Central memory CD8-positive, alpha-beta T cell (primary cell): ENCODE data around the gene FLCN.

Experiments
- ATAC-seq: fragments of 150-1000 bp; cut with Tn5 transposase; replicated peaks from 2 replicates; pipeline ENCODE4 v1.10.0; 2022; ENCODE audit warnings: mild to moderate bottlenecking, moderate FRiP score, moderate number of reproducible peaks; ENCODE audit not compliant: poor library complexity, severe bottlenecking; ENCODE audit errors: extremely low read depth
- DNase-seq, 2 donors: peaks; one replicate each; pipeline ENCODE4 v3.0.0; 2021; ENCODE audit warnings: low spot score in 2 of 2
- H3K27ac Mint-ChIP-seq: one replicate; pipeline ENCODE4 v1.8.0; 2022; ENCODE audit warnings: low read depth, mild to moderate bottlenecking, moderate library complexity, mixed read lengths
- H3K27me3 Mint-ChIP-seq: one replicate; pipeline ENCODE4 v1.8.0; 2022; ENCODE audit warnings: mixed read lengths
- H3K36me3 Mint-ChIP-seq: one replicate; pipeline ENCODE4 v1.8.0; 2022; ENCODE audit warnings: mild to moderate bottlenecking, moderate library complexity, mixed read lengths; ENCODE audit not compliant: insufficient read depth
- H3K4me1 Mint-ChIP-seq: one replicate; pipeline ENCODE4 v1.8.0; 2022; ENCODE audit warnings: mixed read lengths
- H3K4me3 Mint-ChIP-seq: one replicate; pipeline ENCODE4 v1.8.0; 2022; ENCODE audit warnings: mild to moderate bottlenecking, moderate library complexity, mixed read lengths
- H3K9me3 Mint-ChIP-seq: one replicate; pipeline ENCODE4 v1.8.0; 2022; ENCODE audit warnings: mixed read lengths

Gene FLCN

DNA sequence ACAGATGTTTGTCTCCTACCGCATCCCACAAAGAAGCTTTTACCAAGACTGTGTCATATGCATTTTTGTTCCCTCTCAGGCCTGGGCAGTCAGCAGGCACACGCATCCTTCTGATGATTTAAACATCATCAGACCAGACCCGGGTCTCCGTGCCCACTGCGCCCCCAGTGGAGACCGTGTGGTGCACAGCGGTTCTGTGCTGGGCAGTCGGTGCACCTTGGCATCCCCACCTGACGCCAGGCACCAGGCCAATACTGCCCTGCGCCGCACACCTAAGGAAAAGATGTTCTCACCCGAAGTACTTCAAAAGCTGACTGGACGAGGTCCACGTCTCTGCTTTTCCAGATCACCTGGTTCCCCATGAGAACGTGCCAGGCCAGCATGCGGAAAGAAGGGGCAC is 20.2 kb downstream of the FLCN start:
- DNase-seq (no peak), ATAC-seq (no peak)
- Mint-ChIP-seq H3K9me3 (no peaks in the 10 kb centered on the region), H3K36me3 (peaks cover 31% of the 10 kb centered on the region), H3K4me1 (no peaks in the 10 kb centered on the region), H3K4me3 (no peak overlapping the region), H3K27ac (no peak overlapping the region), H3K27me3 (no peaks in the 10 kb centered on the region)

DNA sequence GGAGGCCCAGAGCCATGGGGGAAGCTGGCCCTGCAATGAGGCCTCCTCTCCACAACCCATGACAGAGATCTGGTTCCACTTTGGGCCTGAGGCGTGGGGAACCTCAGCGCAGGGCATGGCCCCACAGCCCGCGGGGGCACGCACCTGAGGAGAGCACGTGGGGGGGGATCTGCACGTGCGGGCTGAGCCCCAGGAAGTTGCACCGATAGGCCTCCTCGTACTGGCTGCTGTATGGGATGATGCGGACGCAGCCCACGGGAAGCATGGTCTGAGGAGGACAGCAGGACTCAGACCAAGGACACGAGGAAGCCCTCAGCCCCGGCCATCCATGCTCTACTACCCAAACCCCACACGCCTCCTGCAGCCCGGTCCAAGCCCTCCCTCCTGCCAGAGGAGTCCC is 20.7 kb downstream of the FLCN start:
- H3K9me3 Mint-ChIP-seq = no peaks in the 10 kb centered on the region
- DNase-seq = no peak

DNA sequence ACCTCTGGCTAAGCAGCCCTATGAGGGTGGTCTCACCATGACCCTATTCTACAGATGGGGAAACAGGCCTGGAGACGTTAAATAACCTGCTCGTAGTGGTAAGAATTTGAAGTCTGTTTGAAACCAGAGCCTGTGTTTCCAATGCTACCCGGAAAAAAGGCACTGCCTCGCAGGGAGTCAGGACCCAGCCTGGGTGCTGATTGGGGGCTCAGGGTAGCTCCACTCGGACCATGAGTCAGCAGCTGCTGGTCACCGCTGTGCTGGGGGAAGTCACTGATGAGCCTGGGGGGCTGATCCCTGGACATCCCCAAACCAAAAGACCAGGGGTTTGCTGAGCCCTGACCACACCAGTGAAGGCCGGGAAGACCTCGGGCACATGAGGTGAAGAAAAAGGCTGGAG is 21.4 kb downstream of the FLCN start:
- Mint-ChIP-seq H3K27me3 (no peaks in the 10 kb centered on the region), H3K27ac (no peak overlapping the region), H3K4me3 (no peak overlapping the region), H3K4me1 (no peaks in the 10 kb centered on the region), H3K9me3 (no peaks in the 10 kb centered on the region), H3K36me3 (peaks cover 30% of the 10 kb centered on the region)
- no peak for DNase-seq
- no peak for ATAC-seq

More for the DNA sequence above, 20.7 kb downstream of the FLCN start:
- no peak for ATAC-seq
- Mint-ChIP-seq H3K27ac (no peak overlapping the region), H3K27me3 (no peaks in the 10 kb centered on the region), H3K4me1 (no peaks in the 10 kb centered on the region), H3K4me3 (no peak overlapping the region), H3K36me3 (peaks cover 28% of the 10 kb centered on the region)

DNA sequence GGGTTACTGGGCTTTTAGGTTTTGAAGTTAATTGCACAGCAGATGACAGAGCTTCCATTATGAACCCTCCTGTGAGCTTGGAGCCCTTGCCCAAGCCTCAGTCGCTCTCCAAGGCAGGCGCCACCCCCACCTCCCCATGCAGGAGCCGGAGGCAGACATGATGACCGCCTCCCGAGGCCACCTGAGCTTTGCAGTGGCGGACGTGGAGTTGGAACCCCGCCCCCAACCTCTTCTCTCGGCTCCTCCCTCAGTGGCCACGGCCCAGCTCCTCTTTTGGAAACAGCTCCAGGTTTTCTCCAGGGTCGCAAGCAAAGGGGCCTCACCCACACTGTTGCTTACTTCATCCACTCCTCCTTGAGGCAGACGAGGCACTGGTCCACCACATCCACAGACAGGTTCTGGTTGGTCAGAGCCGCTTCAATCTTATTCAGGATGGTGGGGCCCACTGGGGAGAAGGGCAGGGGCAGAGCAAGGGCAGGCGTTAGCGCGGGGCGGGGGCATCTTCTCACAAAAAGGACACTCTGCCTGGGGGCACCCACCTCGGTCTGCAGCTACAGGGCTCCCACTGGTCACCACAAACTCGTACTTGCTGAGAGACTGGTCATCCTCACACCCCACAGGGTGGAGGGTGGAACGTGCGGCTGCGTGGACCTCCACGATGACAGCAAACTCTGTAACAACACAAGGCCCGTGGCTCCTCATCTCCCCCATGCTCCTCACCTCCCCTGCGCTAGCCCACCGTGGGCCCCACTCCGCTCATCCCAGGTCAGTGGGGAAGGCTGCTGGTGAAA is 22.1 kb downstream of the FLCN start:
- Mint-ChIP-seq H3K4me3 (no peak overlapping the region), H3K4me1 (no peaks in the 10 kb centered on the region), H3K27me3 (no peaks in the 10 kb centered on the region), H3K27ac (no peak overlapping the region), H3K9me3 (no peaks in the 10 kb centered on the region), H3K36me3 (peaks cover 26% of the 10 kb centered on the region)
- ATAC-seq (no peak), DNase-seq (no peak)

DNA sequence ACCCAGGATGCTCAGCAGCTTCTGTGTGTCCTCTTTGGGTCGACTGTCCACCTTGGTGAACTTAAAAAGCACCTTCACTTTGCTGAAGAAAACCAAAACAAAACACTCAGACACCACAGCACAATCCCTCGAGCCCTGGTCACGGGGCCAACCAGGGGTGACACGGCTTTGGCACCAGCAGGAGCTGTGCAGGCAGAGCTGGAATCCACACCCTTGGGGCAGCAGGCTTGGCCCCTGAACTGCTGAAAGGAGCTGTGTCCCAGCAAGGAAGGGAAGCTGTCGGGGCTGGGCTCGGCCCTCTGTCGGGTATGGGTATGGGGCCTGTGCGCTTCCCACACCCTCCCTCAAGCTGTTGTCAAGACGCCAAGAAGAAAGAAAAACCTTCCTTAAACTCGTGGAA is 23.2 kb downstream of the FLCN start:
- H3K4me3 Mint-ChIP-seq = no peak overlapping the region
- H3K9me3 Mint-ChIP-seq = no peaks in the 10 kb centered on the region
- no peak for ATAC-seq
- peaks cover 29% of the 10 kb centered on the region for H3K36me3 Mint-ChIP-seq
- H3K27me3 Mint-ChIP-seq = no peaks in the 10 kb centered on the region
- H3K4me1 Mint-ChIP-seq = no peaks in the 10 kb centered on the region
- no peak overlapping the region for H3K27ac Mint-ChIP-seq
- no peak for DNase-seq

DNA sequence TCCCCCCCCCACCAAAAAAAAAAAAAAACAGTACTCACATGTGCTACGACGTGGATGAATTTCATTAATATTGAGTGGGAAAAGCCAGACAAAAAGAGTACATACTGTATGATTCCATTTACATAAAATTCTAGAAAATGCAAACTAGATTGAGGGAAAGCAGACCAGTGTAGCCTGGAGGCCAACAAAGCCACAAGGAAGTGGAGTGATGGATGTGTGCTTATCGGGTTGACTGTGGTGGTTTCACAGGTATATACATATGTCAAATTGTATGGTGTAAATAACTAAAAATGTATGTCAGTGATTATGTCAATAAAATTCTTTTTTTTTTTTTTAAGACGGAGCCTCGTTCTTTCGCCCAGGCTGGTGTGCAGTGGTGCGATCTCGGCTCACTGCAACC is 29.0 kb downstream of the FLCN start:
- peaks cover 32% of the 10 kb centered on the region for H3K36me3 Mint-ChIP-seq
- H3K27me3 Mint-ChIP-seq = no peaks in the 10 kb centered on the region
- no peak overlapping the region for H3K27ac Mint-ChIP-seq
- ATAC-seq (no peak), DNase-seq (no peak)
- H3K4me1 Mint-ChIP-seq = peaks cover 32% of the 10 kb centered on the region
- H3K4me3 Mint-ChIP-seq = no peak overlapping the region
- no peaks in the 10 kb centered on the region for H3K9me3 Mint-ChIP-seq

DNA sequence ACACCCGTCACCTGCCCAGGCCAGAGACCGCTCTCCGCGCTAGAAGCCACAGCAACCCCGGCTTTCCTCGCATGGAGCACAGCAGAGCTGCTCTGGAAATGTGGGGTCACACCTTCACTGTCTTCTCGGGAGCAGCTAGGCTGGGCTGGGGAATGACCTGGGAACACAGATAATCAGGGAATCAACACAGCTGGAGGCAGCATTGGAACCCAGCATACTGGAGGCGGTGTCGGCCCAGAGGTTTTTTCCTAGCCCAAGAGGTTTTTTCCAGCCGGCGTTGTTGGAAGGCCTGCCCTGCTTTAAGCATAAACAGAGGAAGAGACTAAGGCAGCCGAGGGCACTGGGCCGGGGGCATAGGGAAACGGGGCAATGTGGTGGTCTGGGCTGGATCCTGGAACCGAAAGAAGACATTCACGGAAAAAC is 30.0 kb downstream of the FLCN start:
- Mint-ChIP-seq H3K27me3 (no peaks in the 10 kb centered on the region), H3K9me3 (no peaks in the 10 kb centered on the region), H3K4me3 (peak overlapping the region; percentile 73), H3K36me3 (peaks cover 27% of the 10 kb centered on the region), H3K27ac (peak overlapping the region; percentile 81), H3K4me1 (peaks cover 32% of the 10 kb centered on the region)
- ATAC-seq (no peak), DNase-seq (no peak)

DNA sequence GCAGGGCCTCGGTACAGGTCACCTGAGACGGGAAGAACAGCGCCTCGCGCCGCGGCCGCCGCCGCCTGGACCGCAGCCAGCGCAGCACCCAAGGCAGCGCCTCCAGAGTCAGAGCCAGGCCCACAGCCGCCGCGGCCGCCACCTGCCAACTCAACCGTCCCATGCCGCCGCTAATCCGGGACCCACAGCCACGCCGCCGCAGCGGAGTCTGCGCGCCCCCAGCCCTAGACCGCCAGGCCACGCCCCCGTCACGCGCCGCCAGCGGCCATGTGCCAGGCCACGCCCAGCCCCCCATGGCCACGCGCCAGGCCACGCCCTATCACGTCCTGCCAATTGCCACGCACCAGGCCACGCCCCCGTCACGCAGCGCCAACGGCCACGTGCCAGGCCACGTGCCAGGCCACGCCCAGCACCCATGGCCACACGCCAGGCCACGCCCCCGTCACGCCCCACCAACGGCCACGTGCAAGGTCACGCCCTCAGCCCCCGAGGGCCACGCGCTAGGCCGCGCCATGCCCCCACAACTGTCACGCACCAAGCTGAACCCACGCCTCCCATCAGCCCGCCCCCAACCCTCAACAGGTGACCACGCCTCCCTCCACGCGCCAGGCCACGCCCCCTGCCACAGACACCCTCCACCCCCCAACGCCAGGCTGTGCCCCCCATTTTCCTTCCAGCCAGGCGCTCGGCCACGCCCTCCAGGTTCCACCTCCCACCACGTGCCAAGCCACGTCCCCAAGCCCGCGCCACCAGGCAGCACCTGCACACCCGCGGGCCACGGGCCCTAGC is 30.6 kb downstream of the FLCN start, which contains the start of gene PLD6:
TSS of gene PLD6 (minus strand) at position 210 of the 789 bp plus-strand sequence. CDS start at position 163, 47 bp downstream.
- peak; percentile 71 for ATAC-seq
- H3K9me3 Mint-ChIP-seq = no peaks in the 10 kb centered on the region
- peak; percentile 89 to 93 for DNase-seq
- peak within 1 kb of the TSS; percentile 73 for H3K4me3 Mint-ChIP-seq
- H3K27me3 Mint-ChIP-seq = no peaks in the 10 kb centered on the region
- H3K27ac Mint-ChIP-seq = peak within 1 kb of the TSS; percentile 81
- peaks cover 32% of the 10 kb centered on the region for H3K4me1 Mint-ChIP-seq
- peaks cover 29% of the 10 kb centered on the region for H3K36me3 Mint-ChIP-seq

DNA sequence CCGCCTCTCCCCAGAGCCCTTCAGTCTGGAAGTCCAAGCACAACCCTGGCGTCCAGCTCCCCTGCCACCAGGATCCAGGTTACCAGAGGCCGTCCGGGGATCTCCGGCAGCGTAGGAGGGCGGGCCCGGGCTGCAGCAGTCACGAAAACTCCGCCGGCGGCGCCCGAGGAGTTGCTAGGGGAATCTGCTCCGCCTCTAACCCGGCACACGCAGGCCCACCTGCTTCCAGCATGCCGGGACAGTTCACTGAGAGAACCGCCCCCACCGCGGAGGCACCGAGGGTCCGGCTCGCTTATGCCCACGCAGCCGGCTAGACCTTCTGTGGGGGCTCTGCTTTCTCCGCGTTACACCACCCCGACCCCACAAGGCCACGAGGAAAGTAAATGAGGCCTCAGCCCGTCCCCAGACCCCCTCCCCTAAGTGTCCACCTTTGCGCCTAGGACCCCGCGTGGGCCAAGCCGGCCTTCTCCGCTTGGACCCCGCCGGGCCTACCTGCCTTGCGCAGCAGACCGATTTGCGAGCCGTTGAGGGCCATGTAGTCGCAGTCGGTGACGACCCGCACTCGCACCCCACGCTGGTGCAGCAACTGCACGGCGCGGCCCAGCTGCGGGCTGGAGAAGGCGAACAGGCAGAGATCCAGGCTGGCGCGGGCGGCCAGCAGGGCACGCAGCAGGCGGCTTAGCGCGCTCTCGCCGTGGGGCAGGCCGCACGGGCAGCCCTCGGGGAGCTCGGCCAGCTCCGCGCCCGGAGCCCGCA is 31.4 kb downstream of the FLCN start:
- H3K4me1 Mint-ChIP-seq = peaks cover 32% of the 10 kb centered on the region
- peak overlapping the region; percentile 61 for H3K27ac Mint-ChIP-seq
- H3K4me3 Mint-ChIP-seq = peak overlapping the region; percentile 73
- H3K9me3 Mint-ChIP-seq = no peaks in the 10 kb centered on the region
- ATAC-seq (peak; percentile 38), DNase-seq (peak; percentile 23 to 33)
- H3K27me3 Mint-ChIP-seq = no peaks in the 10 kb centered on the region
- H3K36me3 Mint-ChIP-seq = peaks cover 27% of the 10 kb centered on the region

DNA sequence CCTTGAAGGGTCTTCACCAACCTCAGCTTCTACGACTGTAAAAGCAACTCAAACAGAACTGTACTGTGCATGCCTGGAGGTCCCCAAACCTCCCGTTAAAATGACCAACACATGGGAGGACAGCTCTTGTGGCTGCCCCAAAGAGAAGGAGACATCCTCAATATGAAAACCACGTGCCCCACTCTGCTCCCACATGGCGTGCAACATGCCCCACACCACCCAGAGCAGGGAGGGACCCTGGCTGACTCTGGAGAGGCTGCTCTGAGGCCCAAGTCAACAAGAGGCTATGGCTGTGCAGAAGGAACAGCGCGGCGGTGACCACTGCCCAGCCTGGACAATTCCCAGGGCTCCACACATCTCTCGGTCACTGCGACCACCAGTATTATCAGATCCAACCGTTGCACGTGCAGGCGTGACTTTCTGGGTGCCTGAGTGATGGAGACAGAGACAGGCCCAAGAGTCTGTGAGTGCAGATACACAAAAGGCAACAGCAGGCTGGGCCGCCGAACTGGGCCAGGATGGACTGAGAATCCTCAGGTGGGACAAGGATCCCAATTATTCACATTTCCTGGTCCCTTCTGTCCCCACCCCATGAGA is 32.2 kb downstream of the FLCN start:
- peak overlapping the region; percentile 61 for H3K27ac Mint-ChIP-seq
- H3K27me3 Mint-ChIP-seq = no peaks in the 10 kb centered on the region
- H3K4me1 Mint-ChIP-seq = peaks cover 32% of the 10 kb centered on the region
- no peak for ATAC-seq
- H3K9me3 Mint-ChIP-seq = no peaks in the 10 kb centered on the region
- H3K36me3 Mint-ChIP-seq = peaks cover 27% of the 10 kb centered on the region
- H3K4me3 Mint-ChIP-seq = peak overlapping the region; percentile 73
- no peak for DNase-seq

DNA sequence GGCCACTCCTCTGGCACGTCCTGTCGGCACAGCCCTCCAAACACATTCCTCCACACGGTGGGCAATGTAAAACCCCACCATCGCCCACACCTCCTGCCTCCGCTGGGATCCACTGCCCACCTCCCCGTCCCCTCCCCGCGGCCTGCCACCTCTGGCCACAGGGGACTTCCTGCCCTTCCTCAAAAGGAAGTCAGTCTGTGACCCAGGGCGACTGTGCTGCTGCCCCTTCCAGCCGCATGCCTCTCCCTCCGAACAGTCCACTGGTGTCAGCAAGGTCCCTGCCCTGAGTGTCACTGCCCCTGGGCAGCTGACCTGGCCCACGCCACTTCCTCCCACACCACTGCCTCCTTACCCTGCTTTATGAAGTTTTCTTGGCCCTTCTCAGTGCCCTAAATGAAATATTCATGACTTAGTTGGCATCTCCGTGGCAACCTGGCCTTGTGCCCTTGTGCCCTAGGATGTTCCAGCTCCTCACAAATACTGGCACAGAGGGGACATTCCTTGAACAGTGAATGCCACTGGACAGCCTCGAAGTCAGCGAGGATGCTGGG is 32.9 kb downstream of the FLCN start:
- ATAC-seq (no peak), DNase-seq (no peak)
- peaks cover 32% of the 10 kb centered on the region for H3K4me1 Mint-ChIP-seq
- H3K27ac Mint-ChIP-seq = peak overlapping the region; percentile 61
- peak overlapping the region; percentile 73 for H3K4me3 Mint-ChIP-seq
- peaks cover 24% of the 10 kb centered on the region for H3K36me3 Mint-ChIP-seq
- H3K27me3 Mint-ChIP-seq = no peaks in the 10 kb centered on the region
- H3K9me3 Mint-ChIP-seq = no peaks in the 10 kb centered on the region

DNA sequence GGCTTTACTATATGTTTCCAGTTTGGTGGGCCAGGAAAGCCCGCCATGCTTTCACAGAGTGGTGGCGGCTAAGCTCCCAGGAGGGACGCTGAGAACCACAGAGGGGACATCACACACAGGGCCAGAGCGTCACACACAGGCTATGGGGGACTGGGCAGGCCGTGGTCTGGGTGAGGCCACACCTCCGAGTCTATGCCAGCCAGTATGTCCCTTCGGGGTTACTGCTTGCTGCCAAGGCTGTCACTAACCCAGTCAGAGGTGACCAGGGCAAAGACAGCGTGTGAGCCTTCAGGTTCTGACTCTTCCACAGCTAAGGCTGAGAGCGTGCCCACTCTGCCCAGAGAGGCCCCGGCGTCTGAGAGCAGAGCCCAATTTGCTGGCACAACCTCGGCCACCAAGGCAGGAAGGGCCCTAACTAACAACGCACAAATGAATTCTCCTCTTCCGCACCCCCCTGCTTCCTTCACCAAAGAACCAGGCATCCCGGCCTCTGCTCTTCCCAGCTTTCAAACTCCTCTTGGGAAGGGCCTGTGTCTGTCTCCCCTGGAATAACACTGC is 33.7 kb downstream of the FLCN start:
- ATAC-seq (no peak), DNase-seq (no peak)
- Mint-ChIP-seq H3K9me3 (no peaks in the 10 kb centered on the region), H3K36me3 (peaks cover 26% of the 10 kb centered on the region), H3K27ac (peak overlapping the region; percentile 61), H3K27me3 (no peaks in the 10 kb centered on the region), H3K4me3 (no peak overlapping the region), H3K4me1 (peaks cover 32% of the 10 kb centered on the region)
